Naive B cell (primary cell): ENCODE data around the gene TTC38. TPM values are rescaled to one million over a fixed set of nuclear protein-coding genes. Genes with fewer than 3 reads are reported as not detected.
"Not testable (repeated sequence)": the region's sequence is repeated elsewhere in the genome, so short reads cannot be mapped to it uniquely, and the experiment has no call there.

ENCODE experiments used
- ATAC-seq, 2 donors: fragments of 150-1000 bp; cut with Tn5 transposase; 2 replicates each; pipeline ENCODE4 v1.10.0; 2021; ENCODE audit warnings: low read depth in 2 of 2, mild to moderate bottlenecking in 2 of 2, moderate library complexity in 2 of 2
- DNase-seq: peaks from one replicate; pipeline ENCODE4 v3.0.0; 2022
- H3K27ac Mint-ChIP-seq, 6 donors: one replicate each; pipeline ENCODE4 v1.8.0; 2020 to 2022; ENCODE audit warnings: mild to moderate bottlenecking in 6 of 6, mixed read lengths in 6 of 6, moderate library complexity in 5 of 6, inconsistent platforms in 2 of 6
- H3K27me3 Mint-ChIP-seq, 3 donors: one replicate each; pipeline ENCODE4 v1.8.0; 2021 to 2022; ENCODE audit warnings: mixed read lengths in 3 of 3, mild to moderate bottlenecking in 1 of 3
- H3K36me3 Mint-ChIP-seq, 2 donors: one replicate each; pipeline ENCODE4 v1.8.0; 2020 to 2022; ENCODE audit warnings: mixed read lengths in 2 of 2, inconsistent platforms in 1 of 2, mild to moderate bottlenecking in 1 of 2
- H3K4me1 Mint-ChIP-seq, 3 donors: one replicate each; pipeline ENCODE4 v1.8.0; 2020 to 2022; ENCODE audit warnings: mixed read lengths in 3 of 3, inconsistent platforms in 1 of 3, mild to moderate bottlenecking in 1 of 3, moderate library complexity in 1 of 3
- H3K4me3 Mint-ChIP-seq, 8 donors: one replicate each; pipeline ENCODE4 v1.8.0; 2020 to 2022; ENCODE audit warnings: mild to moderate bottlenecking in 8 of 8, mixed read lengths in 8 of 8, moderate library complexity in 8 of 8, inconsistent platforms in 2 of 8
- H3K9me3 Mint-ChIP-seq, 7 donors: one replicate each; pipeline ENCODE4 v1.8.0; 2020 to 2022; ENCODE audit warnings: mixed read lengths in 7 of 7, mild to moderate bottlenecking in 5 of 7, inconsistent platforms in 2 of 7, moderate library complexity in 1 of 7
- polyA plus RNA-seq, 6 donors: library from polyadenylated mRNA; unstranded; fragments of 300-500 nt; fragmentation: Illumina TruSeq; gene quantifications; one replicate each; pipeline ENCODE4 v1.2.3, GENCODE V29; 2021; ENCODE audit warnings: low read depth in 6 of 6

The TTC38 gene
- polyA plus RNA-seq, 6 donors from 2014 or later: 1.8 to 6.0 (median 2.7) TPM; not detected in 1

DNA sequence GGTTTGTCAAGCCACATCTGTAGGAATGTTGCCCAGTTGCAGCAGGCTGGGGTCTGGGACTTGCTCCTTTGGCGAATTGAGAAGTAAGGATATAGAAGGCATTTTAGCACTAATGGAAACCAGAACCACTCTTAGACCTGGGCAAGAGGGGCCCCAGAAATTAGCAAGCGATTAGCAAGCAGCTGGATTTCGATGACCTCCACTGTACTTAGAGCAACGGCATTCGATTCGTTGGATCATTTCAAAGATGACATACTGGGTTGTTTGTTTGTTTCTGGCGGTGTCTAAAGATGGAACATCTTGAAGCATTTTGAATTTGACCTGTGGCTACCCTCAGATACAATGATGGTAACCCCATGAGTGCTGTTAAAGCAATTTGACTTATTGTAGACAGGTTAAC is 16.5 kb upstream of the TTC38 start:
- H3K4me1 Mint-ChIP-seq: peaks cover 23 to 24% (median 24%) of the 10 kb centered on the region in 3 donors
- no peaks in the 10 kb centered on the region for H3K36me3 Mint-ChIP-seq
- H3K9me3 Mint-ChIP-seq: no peaks in the 10 kb centered on the region
- no peak for DNase-seq
- H3K4me3 Mint-ChIP-seq: peak overlapping the region; percentile 81 to 94 (median 88)
- H3K27me3 Mint-ChIP-seq: no peaks in the 10 kb centered on the region
- no peak for ATAC-seq
- H3K27ac Mint-ChIP-seq: peak overlapping the region in 4 of 6 donors; percentile 39 to 86 (median 63)

GRCh38 chr22:46251816-46252380 is 15.9 kb upstream of the TTC38 start:
- peak overlapping the region in 1 of 6 donors; percentile 44 for H3K27ac Mint-ChIP-seq
- H3K4me1 Mint-ChIP-seq: peaks cover 20 to 23% (median 23%) of the 10 kb centered on the region in 3 donors
- H3K4me3 Mint-ChIP-seq: peak overlapping the region in 7 of 8 donors; percentile 51 to 91 (median 83)
- no peak for DNase-seq
- no peaks in the 10 kb centered on the region for H3K36me3 Mint-ChIP-seq
- H3K27me3 Mint-ChIP-seq: no peaks in the 10 kb centered on the region
- peaks cover 0 to 1% (median 0%) of the 10 kb centered on the region in 7 donors for H3K9me3 Mint-ChIP-seq
- ATAC-seq: no peak

GRCh38 chr22:46256358-46256958 is 11.3 kb upstream of the TTC38 start:
- peaks cover 25 to 38% (median 26%) of the 10 kb centered on the region in 3 donors for H3K27me3 Mint-ChIP-seq

DNA sequence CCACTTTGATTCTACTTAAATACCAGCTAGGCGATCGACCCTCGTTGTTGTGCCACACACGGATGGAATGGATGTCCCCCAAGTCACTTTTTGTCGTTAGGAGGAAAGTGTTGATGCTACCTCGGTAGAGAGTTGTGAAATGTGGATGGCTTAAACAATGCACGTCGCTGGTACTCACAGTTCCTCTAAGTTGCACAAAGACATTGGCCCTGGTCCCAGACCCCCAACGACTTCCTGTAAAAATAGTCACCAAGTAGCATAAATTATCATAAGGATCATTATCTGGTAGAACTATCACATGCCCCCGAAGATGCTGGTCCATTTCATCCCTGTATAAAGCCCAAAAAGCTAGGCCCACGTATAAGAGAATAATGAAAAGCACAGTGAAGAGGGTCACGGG is 8.4 kb upstream of the TTC38 start:
- no peak for DNase-seq
- H3K27me3 Mint-ChIP-seq: peaks cover 44 to 62% (median 45%) of the 10 kb centered on the region in 3 donors
- H3K4me3 Mint-ChIP-seq: no peak overlapping the region
- no peak for ATAC-seq
- peaks cover 0 to 5% (median 0%) of the 10 kb centered on the region in 7 donors for H3K9me3 Mint-ChIP-seq
- H3K27ac Mint-ChIP-seq: peak overlapping the region in 1 of 6 donors; percentile 13
- H3K4me1 Mint-ChIP-seq: peaks cover 0 to 14% (median 6%) of the 10 kb centered on the region in 3 donors
- H3K36me3 Mint-ChIP-seq: no peaks in the 10 kb centered on the region

More at GRCh38 chr22:46256358-46256958, 11.3 kb upstream of the TTC38 start:
- H3K9me3 Mint-ChIP-seq: peaks cover 0 to 1% (median 0%) of the 10 kb centered on the region in 7 donors
- DNase-seq: no peak
- H3K27ac Mint-ChIP-seq: no peak overlapping the region
- ATAC-seq: no peak
- peaks cover 3 to 7% (median 5%) of the 10 kb centered on the region in 3 donors for H3K4me1 Mint-ChIP-seq
- H3K4me3 Mint-ChIP-seq: peak overlapping the region in 1 of 8 donors; percentile 10
- no peaks in the 10 kb centered on the region for H3K36me3 Mint-ChIP-seq

DNA sequence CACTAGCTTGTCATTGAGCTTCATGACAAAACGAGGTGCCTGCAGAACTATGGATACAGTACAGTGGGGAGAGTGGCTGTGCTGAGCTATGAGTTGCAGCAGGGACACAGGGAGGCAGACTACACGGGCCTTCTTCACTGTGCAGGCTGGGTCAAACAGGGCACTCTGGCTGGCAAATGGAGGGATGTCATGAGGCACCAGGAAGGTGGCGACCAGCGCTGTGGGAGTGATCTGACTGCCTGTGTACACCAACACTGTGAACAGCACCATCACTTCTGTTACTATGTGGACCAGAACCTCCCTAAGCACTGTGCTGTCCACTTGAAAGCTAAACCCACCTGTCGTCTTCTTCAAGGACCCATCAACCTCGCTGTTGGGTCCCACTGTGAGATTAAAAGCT is 7.8 kb upstream of the TTC38 start:
- H3K27me3 Mint-ChIP-seq: peaks cover 45 to 68% (median 46%) of the 10 kb centered on the region in 3 donors
- H3K4me1 Mint-ChIP-seq: peaks cover 0 to 13% (median 6%) of the 10 kb centered on the region in 3 donors
- no peak overlapping the region for H3K4me3 Mint-ChIP-seq
- H3K27ac Mint-ChIP-seq: no peak overlapping the region
- DNase-seq: no peak
- ATAC-seq: no peak
- H3K36me3 Mint-ChIP-seq: no peaks in the 10 kb centered on the region
- H3K9me3 Mint-ChIP-seq: peaks cover 0 to 5% (median 0%) of the 10 kb centered on the region in 7 donors

- peaks cover 5 to 21% (median 12%) of the 10 kb centered on the region in 3 donors for H3K4me1 Mint-ChIP-seq
- peaks cover 0 to 11% (median 4%) of the 10 kb centered on the region in 7 donors for H3K9me3 Mint-ChIP-seq
- DNase-seq: no peak
- H3K4me3 Mint-ChIP-seq: peak overlapping the region in 3 of 8 donors; percentile 30 to 33 (median 31)
- peaks cover 46 to 86% (median 60%) of the 10 kb centered on the region in 3 donors for H3K27me3 Mint-ChIP-seq
- peak overlapping the region in 2 of 6 donors; percentile 49 to 51 for H3K27ac Mint-ChIP-seq
- peaks cover 0 to 5% of the 10 kb centered on the region in 2 donors for H3K36me3 Mint-ChIP-seq
- peak; percentile 34 to 52 for ATAC-seq
These were observed 5.2 kb upstream of the TTC38 start for GRCh38 chr22:46262449-46263215.

GRCh38 chr22:46263216-46263590 is 4.6 kb upstream of the TTC38 start, which contains the start of gene PKDREJ:
Gene PKDREJ, minus strand, starts transcription at chr22:46263343. Its CDS starts 21 bp downstream, at chr22:46263322.
- Mint-ChIP-seq H3K4me3 (peak within 1 kb of the TSS; percentile 38 to 78 (median 60)), H3K9me3 (peaks cover 0 to 11% (median 4%) of the 10 kb centered on the region in 7 donors), H3K36me3 (peaks cover 0 to 5% of the 10 kb centered on the region in 2 donors), H3K27ac (peak within 1 kb of the TSS in 2 of 6 donors; percentile 49 to 51), H3K27me3 (peaks cover 46 to 81% (median 60%) of the 10 kb centered on the region in 3 donors), H3K4me1 (peaks cover 8 to 23% (median 16%) of the 10 kb centered on the region in 3 donors)
- ATAC-seq (no peak), DNase-seq (no peak)

GRCh38 chr22:46264520-46264919 is 3.3 kb upstream of the TTC38 start:
- Mint-ChIP-seq H3K4me1 (peaks cover 11 to 27% (median 20%) of the 10 kb centered on the region in 3 donors), H3K4me3 (peak overlapping the region in 2 of 8 donors; percentile 5 to 57), H3K27me3 (peaks cover 39 to 68% (median 52%) of the 10 kb centered on the region in 3 donors), H3K9me3 (peaks cover 0 to 11% (median 4%) of the 10 kb centered on the region in 7 donors)
- H3K27ac Mint-ChIP-seq, H3K36me3 Mint-ChIP-seq, DNase-seq, ATAC-seq: not testable (repeated sequence)

- Mint-ChIP-seq H3K4me1 (peaks cover 11 to 29% (median 20%) of the 10 kb centered on the region in 3 donors), H3K9me3 (peaks cover 0 to 11% (median 4%) of the 10 kb centered on the region in 7 donors), H3K27me3 (peaks cover 28 to 57% (median 44%) of the 10 kb centered on the region in 3 donors), H3K4me3 (peak overlapping the region in 2 of 8 donors; percentile 7 to 21)
- H3K27ac Mint-ChIP-seq, DNase-seq, ATAC-seq, H3K36me3 Mint-ChIP-seq: not testable (repeated sequence)
These were observed 2.2 kb upstream of the TTC38 start for GRCh38 chr22:46265627-46266026.

- peak overlapping the region in 6 of 8 donors; percentile 18 to 83 (median 44) for H3K4me3 Mint-ChIP-seq
- H3K4me1 Mint-ChIP-seq: peaks cover 11 to 16% (median 14%) of the 10 kb centered on the region in 3 donors
- no peak overlapping the region for H3K27ac Mint-ChIP-seq
- H3K9me3 Mint-ChIP-seq: peaks cover 0 to 11% (median 4%) of the 10 kb centered on the region in 7 donors
- DNase-seq: no peak
- peaks cover 0 to 23% (median 15%) of the 10 kb centered on the region in 3 donors for H3K27me3 Mint-ChIP-seq
- ATAC-seq: no peak
- peaks cover 0 to 5% of the 10 kb centered on the region in 2 donors for H3K36me3 Mint-ChIP-seq
These were observed 1.8 kb downstream of the TTC38 start for GRCh38 chr22:46269564-46269963.

GRCh38 chr22:46272196-46272595 is 4.4 kb downstream of the TTC38 start:
- Mint-ChIP-seq H3K36me3 (peaks cover 11 to 14% of the 10 kb centered on the region in 2 donors), H3K4me3 (no peak overlapping the region), H3K9me3 (peaks cover 0 to 1% (median 0%) of the 10 kb centered on the region in 7 donors), H3K27ac (no peak overlapping the region), H3K27me3 (no peaks in the 10 kb centered on the region), H3K4me1 (peaks cover 10 to 13% (median 12%) of the 10 kb centered on the region in 3 donors)
- DNase-seq: no peak
- no peak for ATAC-seq

- H3K27me3 Mint-ChIP-seq: no peaks in the 10 kb centered on the region
- peaks cover 7 to 9% (median 8%) of the 10 kb centered on the region in 3 donors for H3K4me1 Mint-ChIP-seq
- ATAC-seq (no peak), DNase-seq (no peak)
- H3K27ac Mint-ChIP-seq: no peak overlapping the region
- peaks cover 11 to 14% of the 10 kb centered on the region in 2 donors for H3K36me3 Mint-ChIP-seq
- no peak overlapping the region for H3K4me3 Mint-ChIP-seq
- H3K9me3 Mint-ChIP-seq: peaks cover 0 to 1% (median 0%) of the 10 kb centered on the region in 7 donors
These were observed 5.1 kb downstream of the TTC38 start for GRCh38 chr22:46272762-46273431.
